Measurements from ENCODE around the gene SNCB.
"Not testable (repeated sequence)": the region's sequence is repeated elsewhere in the genome, so short reads cannot be mapped to it uniquely, and the experiment has no call there.

The SNCB gene

DNA sequence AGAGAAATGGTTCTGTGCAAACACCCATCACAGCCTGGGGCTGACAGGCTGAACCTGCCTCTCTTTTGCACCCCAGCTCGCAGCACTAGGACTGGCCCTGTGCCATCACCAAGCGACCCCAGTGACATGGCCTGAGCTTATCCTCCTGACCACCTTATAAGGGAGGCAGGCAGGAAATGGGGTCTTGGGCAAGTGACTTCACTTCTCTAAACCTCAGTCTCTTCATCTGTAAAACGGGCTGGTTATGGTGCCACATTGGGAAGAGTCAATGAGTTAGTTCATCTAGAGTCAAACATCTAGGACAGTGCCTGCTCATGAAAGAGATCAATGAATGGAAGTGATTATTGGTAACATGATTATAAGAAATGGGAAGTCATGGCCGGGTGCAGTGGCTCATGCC is 6.2 kb downstream of the SNCB start:
- DNase-seq (ENCODE audit: low read depth in 2 of 2) = no peak

DNA sequence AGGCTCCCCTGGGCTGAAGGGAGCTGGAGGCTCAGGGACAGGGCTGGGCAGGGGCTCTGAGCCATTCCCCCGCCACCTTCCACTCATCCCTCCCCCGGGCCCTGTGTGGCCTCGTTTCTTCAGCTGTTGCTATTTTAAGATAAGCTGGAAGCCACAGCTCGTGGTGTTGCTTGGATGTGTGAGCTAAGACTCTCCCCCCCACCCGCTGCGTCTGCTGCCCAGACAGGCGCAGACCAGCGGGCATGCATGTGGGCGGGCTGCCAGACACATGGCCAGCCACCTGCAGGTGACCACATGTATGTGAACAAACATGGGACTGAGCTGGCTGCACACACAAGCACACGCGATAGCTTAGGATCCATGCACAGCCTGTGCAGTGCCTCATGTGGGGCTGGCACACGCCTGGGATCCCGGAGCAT is 8.7 kb downstream of the SNCB start:
- DNase-seq (ENCODE audit: low read depth in 2 of 2) = no peak

DNA sequence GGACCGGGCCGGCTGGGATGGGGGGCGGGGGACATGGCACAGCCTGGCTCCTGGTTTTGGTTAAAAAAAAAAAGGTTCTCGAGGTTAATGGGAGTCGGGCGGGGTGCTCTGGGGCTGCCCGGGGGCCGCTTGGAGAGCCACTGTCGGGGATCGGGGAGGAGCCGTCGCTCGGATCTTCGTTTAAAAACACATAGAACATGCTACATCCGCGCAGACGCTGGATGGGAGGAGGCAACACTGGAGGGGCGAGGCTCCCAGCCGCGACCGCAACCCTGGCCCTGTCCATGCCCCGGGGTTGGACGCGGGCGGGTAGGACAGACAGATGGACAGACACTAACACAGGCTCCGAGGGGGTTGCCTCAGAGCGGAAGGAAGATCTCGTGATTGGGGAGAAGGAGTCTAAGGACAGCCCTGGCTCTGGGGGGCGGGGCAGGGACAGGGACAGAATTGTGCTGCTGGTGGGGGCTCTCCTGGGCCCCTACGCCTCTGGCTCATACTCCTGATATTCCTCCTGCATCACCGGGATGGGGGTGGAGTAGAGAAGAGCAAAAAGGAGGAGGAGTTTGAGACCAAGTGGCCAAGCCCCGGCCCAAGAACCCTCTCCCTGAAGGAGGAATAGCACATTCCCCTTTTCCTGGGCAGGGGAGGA is 9.9 kb downstream of the SNCB start:
- DNase-seq (ENCODE audit: low read depth in 2 of 2) = no peak

DNA sequence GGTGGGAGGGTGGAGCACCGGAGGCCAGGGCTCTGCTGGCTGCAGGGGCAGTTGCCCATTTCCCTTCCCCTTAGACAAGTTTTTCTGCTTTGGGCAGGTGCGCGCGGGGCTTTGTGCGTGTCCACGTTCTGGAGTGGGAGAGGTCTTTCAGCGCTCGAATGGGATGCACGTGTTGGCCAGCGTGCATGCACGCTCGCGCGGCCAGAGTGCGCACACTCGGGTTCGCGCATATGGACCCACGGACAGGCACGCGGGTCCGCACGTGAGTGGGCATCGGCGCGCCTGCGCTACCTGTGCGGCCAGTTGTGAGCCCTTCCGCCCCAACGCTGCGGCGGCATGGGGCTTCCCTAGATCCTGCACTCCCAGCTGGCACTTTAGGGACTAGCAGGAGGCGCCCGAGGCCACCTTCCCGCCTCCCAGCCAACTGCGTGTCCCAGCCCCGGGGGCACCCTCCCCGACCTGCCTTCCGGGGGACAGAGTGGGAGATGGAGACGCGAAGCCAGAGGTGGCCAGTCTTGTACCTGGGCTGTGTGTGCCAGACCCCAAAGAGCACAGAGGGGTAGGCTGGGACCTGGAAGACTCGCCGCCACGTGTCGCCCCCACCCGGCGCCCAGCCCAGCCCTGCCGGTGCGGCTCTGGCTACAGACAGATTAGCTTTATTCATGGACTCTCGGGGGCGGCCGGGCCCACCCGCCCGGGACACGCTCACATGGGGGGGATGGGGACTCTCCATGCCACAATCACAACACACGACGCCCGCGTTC is 10.6 kb downstream of the SNCB start:
- no peak for DNase-seq (ENCODE audit: low read depth in 2 of 2)

- DNase-seq (ENCODE audit: low read depth in 2 of 2) = peak; percentile 42 to 62
Measured at GRCh38 chr5:176619203-176619568, 11.1 kb downstream of the SNCB start.

DNA sequence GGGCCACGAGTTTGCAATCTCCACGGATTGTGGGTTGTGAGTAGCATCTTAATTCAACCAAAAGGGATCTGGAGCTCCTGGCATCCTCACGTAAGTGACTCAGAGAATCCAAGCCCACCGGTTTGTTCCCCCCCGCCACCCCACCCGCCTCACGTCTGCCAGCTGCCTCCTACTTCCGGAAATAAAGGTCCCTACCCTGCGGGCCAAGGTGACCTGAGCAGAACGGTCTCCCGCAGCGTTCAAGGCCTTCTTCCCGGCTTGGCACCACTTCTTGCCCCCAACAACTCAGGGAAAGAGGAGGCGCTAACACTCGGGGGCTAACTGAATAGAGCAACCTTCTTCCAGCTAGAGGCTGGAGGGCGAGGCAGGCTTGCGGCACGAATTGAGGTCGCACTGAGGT is 11.6 kb downstream of the SNCB start:
- no peak for DNase-seq (ENCODE audit: low read depth in 2 of 2)

DNA sequence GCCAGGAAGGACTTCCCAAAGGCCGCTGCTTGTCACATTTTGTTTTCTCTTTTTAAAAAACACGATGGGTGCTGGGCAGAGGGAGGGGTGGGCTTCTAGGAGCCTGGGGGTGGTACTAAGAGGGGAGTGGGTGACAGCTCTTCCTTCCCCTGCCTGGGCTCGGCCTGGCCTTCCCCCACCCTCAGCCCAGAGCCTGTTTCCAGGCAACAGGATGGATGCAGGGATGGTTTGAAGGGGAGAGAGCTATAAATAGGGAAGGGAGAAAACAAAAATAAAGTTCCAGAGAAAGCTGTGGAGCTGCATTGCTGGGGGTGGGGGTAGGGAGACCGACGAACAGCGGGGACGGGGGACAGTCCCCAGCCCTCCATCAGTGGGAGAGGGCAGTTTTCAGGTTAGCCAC is 13.8 kb downstream of the SNCB start:
- DNase-seq (ENCODE audit: low read depth in 2 of 2) = no peak

DNA sequence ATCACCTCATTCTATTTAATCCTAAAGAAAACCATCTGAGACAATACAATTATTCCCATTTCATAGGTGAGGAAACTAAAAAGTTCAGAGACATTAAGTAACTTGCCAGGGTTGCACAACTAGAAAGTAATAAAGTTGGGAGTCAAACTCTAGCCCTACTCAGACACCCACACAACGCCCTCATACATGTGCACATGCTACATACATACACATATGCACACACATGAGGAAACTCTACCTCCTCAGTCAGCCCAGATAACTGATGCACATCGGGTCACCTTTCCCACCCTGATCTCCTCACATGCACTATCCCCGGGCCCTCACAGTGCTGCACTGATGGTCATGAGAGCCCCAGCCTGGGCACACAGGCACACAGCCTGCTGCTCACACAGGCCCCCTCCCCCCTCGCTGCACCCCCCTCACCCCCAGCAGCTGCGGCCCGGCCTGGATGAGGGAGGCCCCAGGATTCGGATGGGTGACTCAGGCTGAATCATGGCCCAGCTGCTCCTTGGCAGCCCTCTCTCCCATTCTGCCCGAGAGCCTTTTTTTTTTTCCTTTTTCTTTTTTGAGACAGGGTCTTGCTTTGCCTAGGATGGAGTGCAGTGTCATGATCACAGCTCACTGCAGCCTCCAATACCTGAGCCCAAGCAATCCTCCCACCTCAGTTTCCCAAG is 15.4 kb downstream of the SNCB start:
- DNase-seq (ENCODE audit: low read depth in 2 of 2) = no peak

GRCh38 chr5:176612855-176613254 is 17.5 kb downstream of the SNCB start:
- DNase-seq (ENCODE audit: low read depth in 2 of 2) = no peak

DNA sequence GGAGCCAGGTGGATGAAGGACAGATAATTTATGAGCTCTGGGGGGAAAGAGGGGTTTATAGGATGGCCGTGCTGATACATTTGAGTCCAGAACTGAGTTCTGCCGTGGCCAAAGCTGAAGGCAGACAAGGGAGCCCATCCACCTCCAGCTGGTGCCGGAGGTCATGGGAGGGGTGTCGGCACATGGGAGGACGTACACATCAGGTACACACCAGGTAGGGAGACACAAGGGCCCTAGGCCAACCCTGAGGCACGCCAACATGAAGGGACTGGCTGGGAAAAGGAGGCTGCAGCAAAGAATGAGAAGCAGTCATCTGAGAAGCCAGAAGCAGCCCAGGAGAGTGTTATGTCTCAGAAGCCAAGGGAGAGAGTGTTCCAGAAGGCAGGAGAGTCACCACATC is 18.3 kb downstream of the SNCB start:
- no peak for DNase-seq (ENCODE audit: low read depth in 2 of 2)

- DNase-seq (ENCODE audit: low read depth in 2 of 2) = no peak
Measured at GRCh38 chr5:176611435-176611834, 18.9 kb downstream of the SNCB start.

GRCh38 chr5:176610435-176610773 is 19.9 kb downstream of the SNCB start:
- no peak for DNase-seq (ENCODE audit: low read depth in 2 of 2)

- peak in 1 of 2 donors; percentile 33 for DNase-seq (ENCODE audit: low read depth in 2 of 2)
Measured at GRCh38 chr5:176609724-176610434, 20.5 kb downstream of the SNCB start, which contains the start of gene GPRIN1. GPRIN1 (minus strand) TSS chr5:176610156; CDS start chr5:176599834, 10,322 bp downstream.

DNA sequence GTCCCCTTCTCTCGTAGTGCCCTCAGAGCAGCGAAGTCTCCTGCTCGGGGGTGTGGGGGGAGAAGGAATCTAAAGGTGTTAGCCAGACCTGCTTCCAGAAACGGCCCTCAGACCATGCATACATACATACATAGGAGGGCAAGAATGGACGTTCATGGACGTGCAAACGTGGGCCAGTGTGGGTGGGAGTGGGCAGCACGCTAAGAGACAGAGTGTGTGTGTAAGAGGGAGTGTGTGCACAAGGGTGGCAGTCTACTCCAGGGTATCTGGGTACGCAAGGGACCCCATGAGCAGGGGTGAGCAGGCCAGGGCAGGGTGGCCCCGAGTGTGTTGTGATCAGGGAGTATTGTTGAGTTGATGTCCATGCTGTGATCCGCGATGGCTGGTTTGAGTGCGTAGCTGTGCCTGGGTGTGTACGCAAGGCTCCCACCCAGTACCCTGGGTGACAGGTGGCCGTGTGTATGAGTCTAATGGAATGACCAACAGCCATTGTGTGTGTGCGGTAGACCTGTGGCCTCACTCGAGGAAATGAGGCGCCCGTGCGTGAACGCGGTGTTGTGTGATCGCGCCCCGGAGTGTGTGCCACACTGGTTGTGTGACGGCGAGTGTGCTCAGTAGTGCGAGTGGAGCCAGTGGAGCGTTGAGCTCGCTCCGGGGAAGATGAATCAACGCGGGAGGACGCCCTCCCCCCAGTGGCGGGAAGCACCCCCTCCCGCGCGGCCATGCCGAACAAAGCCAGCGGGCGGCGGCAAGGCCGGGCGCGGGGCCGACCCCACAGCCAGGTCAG is 21.2 kb downstream of the SNCB start:
- DNase-seq (ENCODE audit: low read depth in 2 of 2) = no peak

DNA sequence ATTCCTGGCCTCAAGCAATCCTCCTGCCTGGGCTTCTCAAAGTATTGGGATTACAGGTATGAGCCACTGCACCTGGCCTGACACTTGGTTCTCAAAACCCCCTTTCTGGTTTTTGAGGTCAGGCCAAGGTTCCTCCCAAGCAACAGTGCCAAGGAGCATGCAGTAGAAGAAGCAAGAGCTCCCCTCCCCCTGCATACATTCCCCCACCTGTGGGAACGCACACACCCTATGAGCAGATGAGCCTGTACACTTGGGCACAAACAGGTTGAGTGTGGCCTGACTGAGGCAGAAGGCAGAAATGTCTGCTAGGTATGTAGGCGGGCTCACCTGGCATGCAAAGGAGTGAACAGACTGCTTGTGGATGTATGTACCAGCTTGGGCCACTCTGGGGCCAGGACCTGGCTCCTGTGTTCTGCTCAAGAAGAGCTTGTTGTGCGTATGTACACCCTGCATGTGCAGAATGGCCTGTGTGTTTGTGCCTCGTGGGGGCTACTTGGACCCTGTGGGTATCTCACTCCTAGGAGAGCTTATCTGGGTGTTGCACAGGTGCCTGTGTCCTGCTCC is 22.1 kb downstream of the SNCB start:
- no peak for DNase-seq (ENCODE audit: low read depth in 2 of 2)

DNA sequence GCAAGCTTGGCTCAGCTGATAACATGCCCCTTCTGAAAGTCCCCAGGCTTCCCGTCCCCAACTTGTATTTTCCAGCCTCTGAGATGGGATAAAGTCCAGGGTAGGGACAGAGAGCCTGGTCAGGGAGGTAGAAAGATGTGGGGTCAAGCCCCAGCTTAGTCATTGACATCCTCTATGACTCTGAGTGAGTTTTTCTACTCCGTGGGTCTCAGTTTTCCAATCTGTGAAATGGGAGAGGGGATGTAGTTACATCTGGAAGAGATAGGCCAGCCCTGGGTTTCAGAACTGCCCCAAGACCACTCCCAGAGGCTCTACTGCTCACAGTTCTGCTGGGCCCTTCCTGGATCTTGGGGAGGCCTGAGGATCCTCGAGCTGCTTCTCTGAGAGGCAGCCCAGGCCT is 23.5 kb downstream of the SNCB start:
- DNase-seq (ENCODE audit: low read depth in 2 of 2) = no peak

- no peak for DNase-seq (ENCODE audit: low read depth in 2 of 2)
Measured at GRCh38 chr5:176606032-176606431, 24.3 kb downstream of the SNCB start.

DNA sequence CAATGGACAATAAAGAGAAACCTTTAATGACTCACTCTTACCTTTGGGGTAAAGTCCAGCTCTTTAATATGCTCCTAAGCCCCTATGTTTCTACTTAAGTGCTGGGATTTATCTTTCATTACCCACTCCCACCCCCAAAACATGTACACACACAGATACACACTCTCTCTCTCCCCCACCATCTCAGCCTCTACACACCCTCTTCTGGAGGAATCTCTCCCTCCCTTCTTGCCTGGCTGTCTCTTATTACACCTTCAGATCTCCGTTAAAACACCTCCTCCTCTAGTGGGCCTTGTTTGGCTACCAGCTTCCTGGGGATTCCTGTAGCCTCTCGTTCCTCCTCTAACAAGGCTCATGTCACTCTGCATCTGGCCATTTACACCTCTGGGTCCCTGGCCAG is 27.2 kb downstream of the SNCB start:
- no peak for DNase-seq (ENCODE audit: low read depth in 2 of 2)

DNA sequence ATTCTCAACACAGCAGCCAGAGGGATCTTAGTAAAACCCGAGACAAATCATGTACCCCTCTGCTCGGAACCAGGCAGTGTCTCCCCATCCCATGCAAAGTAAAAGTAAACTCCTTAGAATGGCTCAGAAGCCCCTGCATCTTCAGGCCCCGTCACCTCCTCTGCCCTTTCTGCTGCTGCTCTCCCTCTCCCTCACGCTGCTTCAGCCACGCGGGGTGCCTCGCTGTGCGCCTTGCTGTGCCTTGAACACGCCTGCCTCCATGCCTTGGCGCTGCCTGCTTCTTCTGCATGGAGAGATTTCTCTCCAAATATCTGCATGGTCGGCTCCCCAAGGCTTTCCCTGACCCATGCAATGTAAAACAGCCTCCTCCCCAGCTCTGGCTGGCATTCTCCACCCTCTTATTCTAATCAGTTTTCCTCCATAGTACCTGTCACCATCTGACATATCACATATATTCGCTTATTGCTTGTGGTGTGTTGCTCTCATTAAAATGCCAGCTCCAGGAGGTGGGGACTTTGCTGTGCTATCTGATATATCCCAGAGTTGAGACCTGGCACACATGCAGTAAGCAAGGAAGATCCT is 28.3 kb downstream of the SNCB start:
- no peak for DNase-seq (ENCODE audit: low read depth in 2 of 2)

- DNase-seq (ENCODE audit: low read depth in 2 of 2) = not testable (repeated sequence)
Measured at GRCh38 chr5:176599749-176600430, 30.4 kb downstream of the SNCB start.

Measured in stimulated activated CD4-positive, alpha-beta T cell treated with anti-CD3 and anti-CD28 coated beads, Interleukin-1b, Interleukin-23, amount 100 ng/mL, for 1 hour (primary cell).